HG02884 (cell line): ENCODE data around the gene TSC22D2.

ENCODE experiments used
- ATAC-seq: cut with Tn5 transposase; IDR thresholded peaks from one replicate; pipeline ENCODE4 v1.9.1; 2021; ENCODE audit warnings: mild to moderate bottlenecking, moderate library complexity; ENCODE audit not compliant: unreplicated experiment

The TSC22D2 gene

DNA sequence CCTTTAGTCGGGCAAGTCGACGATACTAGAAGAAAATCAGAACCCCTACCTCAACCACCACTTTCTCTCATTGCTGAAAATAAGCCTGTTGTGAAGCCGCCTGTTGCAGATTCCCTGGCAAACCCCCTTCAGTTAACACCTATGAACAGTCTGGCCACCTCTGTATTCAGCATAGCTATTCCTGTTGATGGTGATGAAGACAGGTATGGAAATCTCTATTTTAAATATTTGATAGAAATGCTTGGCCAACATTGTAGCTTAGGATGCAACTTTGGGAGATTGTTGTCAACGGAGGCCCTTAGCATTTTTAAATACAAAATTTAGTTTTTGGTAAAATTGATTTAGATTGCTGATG, 3.0 kb downstream of the TSC22D2 start:
- no peak for ATAC-seq

DNA sequence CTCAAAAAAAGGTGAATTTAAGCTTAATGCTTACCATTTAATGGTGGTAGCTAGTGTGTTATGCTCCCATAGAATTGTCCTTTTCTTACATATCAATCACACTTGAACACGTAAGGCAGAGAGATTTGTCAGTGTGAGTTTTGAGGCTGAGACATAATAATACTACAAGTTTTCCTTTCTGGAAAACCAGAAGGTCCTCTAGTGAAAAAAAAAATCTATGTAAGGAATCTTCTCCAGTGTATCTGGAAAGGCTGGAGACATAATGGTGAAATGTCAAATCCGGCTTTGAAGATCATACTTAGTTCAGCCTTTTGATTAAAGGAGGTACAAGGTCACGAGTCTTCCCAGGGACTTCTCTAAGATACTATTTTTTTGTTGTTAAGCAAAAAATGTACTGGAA, 3.4 kb downstream of the TSC22D2 start:
- no peak for ATAC-seq

- no peak for ATAC-seq
These were observed 3.9 kb downstream of the TSC22D2 start for GRCh38 chr3:150411976-150412375.

- no peak for ATAC-seq
These were observed 4.6 kb downstream of the TSC22D2 start for GRCh38 chr3:150412561-150413231.

DNA sequence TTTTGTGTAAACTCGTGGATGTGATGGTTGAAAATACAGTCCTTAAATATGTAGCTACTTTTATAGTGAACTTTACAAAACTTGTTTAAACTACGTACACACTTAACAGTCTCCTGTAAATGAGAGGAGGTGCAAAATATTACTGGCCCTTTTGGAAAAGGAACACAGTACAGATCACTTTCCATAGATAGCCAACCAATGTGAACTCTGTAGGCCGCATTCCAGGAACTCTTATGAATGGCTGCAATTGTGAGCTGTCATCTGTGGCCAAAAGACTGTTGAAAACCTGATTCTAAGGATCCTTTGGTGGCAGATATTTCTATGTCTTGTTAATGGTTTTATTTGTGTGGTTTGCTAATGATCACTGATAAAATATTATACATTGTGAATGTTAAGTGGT, 6.2 kb downstream of the TSC22D2 start:
- no peak for ATAC-seq

DNA sequence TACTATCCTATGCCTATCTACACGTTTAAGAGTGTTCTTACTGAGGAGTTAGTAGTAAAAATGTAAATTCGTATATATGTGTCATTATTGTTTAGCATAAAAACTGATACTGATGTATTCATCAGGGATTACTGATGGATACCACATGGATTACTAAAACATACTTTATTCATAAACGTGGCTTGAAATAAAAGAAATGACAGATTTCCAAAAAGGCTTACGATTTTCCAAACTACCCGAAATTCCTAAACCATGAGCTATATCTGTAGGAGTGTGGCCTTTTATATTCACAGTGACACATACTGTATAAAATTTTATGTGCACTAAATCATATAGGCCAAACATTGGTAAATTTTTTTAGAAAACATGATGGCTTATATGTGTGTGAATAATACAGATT, 6.9 kb downstream of the TSC22D2 start:
- ATAC-seq: no peak

DNA sequence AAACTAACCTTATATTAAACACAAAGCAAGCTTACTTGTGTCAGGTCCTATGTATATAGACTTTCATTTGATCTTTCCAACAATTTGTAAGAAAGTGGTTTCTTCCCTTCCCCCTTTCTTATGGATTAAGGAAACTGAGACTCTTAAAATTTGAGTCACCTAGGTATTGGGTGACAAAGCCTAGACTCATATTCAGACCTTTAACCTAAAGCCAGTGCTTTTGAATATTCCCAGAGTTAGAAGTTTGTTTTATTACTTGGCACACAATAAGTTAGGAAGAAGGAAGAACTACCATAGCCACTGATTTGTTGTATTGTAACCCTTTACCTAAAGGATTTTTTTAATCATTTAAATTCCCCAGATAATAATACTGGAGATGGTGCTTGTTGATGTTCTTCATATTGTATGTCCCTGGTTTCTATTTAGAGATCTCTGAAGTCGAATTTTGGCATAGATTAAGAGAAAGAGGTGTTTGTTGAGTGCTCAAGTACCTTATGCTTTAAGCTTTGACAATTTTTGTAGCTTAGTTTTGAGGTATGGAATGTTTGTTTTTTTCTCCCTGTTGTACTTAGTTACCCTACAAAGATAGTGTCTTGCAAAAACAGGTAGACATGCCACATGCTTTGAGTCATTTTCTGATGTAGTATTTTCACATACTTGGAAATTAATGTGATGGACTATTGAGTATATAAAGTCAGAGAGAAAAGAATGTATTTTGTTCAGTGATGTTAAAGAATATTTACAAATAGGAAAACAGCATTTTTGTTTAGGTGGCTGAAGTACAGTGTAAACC, 11.2 kb downstream of the TSC22D2 start:
- ATAC-seq: no peak

- no peak for ATAC-seq
These were observed 11.9 kb downstream of the TSC22D2 start for GRCh38 chr3:150419959-150420358.

DNA sequence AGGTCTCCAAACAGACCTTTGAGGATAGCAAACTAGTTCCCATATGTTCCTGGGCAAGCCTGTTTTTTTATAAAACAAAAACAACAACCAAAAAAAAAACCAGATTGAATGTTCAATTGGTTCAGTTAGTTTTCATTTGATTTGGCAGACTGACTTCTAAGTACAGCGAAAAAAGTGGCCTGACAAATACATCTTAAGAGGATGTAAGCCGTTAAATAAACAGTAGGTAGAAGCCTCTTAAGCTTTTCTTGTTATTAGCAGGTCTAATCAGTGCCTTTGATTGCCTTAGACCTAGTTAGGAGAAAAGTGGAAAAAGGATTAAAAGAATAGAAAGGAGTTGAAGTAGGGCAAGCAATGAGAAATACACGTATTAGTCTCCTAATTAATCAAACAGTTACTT, 13.2 kb downstream of the TSC22D2 start:
- ATAC-seq: no peak

GRCh38 chr3:150421799-150422548, 13.9 kb downstream of the TSC22D2 start:
- no peak for ATAC-seq

DNA sequence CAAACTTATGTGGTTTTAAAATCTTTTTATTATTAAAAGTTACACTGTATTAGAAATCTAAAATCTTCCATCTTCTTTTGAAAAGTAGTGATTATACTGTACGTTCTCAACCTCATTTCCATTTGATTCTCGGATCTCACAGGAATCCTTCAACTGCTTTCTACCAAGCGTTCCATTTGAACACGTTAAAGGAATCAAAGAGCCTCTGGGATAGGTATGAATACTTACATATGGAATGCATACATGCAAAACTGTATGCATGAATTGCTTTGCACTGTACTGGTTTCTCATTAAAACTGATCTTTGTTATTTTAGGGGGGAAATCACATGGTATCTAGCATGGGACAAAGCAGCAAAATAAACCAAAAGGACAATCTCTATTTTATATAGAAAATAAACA, 14.8 kb downstream of the TSC22D2 start:
- no peak for ATAC-seq

DNA sequence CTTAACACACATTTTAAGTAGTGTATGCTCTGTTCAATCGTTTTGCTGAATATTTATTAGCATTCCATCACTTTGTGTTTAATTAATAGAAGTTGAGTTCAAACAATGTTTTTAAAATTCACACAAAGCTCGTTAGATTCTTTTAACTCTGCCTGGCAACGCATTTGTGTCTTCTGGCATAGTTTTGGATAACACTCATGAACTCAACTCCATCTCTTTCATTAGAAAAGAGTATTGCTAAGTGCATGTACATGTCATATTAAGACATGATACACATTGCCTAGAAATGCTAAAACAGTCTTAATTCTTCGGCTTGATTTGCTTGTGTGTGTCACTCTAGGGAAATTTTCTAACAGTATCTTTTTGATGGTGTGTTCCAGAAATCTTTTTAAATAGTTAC, 15.7 kb downstream of the TSC22D2 start:
- no peak for ATAC-seq

- ATAC-seq: no peak
These were observed 18.2 kb downstream of the TSC22D2 start for GRCh38 chr3:150426292-150426691.

- ATAC-seq: no peak
These were observed 20.5 kb downstream of the TSC22D2 start for GRCh38 chr3:150428562-150428961.

- ATAC-seq: no peak
These were observed 21.9 kb downstream of the TSC22D2 start for GRCh38 chr3:150429767-150430671.

DNA sequence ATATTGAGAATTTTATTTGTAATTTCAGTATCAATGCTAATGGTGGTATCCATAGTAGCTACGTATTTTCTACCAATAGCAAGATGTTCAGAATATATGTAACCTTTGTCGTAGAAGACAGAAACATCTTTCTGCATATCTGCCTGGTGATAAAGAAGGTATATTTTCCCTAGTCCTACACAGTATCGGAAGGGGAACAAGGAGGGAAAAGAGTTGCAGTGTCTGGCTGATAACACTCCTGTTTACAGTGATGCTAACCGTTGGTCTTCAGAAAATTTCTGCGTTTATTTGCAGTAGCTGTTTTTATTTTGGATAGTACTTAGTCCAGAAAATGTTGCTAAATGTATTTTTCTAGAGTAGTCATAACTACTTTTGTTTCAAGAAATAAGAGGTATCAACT, 25.2 kb downstream of the TSC22D2 start:
- no peak for ATAC-seq

GRCh38 chr3:150434234-150434633, 26.1 kb downstream of the TSC22D2 start:
- ATAC-seq: no peak

DNA sequence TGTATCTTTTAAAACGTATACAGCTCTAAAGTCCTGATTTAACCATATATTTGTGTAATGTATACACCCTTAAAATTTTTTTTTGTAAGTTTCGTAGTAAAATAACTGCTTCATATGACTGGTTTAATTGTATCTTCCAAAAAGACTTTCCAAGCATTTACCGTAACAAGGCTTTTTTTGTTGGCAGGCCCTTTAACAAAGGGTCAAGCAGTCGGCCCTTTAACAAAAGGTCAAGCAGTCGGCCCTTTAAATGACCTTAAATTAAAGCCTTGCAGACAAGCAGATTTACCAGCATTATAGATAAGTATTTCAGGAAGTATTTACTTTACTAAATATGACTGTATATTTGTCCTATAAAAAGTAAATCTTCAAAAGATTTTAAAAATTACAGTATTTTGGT, 28.1 kb downstream of the TSC22D2 start:
- ATAC-seq: no peak

GRCh38 chr3:150439657-150440056, 31.6 kb downstream of the TSC22D2 start:
- no peak for ATAC-seq

GRCh38 chr3:150443331-150443741, 35.2 kb downstream of the TSC22D2 start:
- no peak for ATAC-seq

DNA sequence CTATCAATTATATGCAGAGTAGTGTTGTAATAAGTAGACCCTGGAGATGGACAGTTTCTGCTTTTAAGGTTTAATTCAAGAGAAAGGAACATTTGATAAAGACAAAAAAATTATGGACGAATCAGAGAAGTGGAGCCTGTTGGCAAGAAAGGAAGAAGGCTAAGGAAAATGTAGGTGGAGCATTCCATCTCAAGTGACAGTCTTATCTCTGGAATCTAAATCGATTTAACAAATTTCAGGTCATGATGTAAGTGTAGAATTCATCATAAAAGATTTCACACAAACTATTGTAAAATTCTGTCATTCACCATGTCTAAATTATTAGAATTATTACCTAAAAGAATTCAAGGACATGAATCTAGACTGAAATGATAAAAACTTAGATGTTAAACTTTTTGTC, 36.3 kb downstream of the TSC22D2 start:
- no peak for ATAC-seq
